Parathyroid adenoma (tissue), 2 donors: Measurements from ENCODE around the gene ELN.

Experiments used
- H2AFZ ChIP-seq: fragments of 300-600 bp; sonication (generic); one replicate; pipeline ENCODE4 v1.7.0; 2017; ENCODE audit warnings: antibody characterized with exemption, mild to moderate bottlenecking
- H3K27ac ChIP-seq: fragments of 300-600 bp; sonication (generic); one replicate; pipeline ENCODE4 v1.7.0; 2017
- H3K27me3 ChIP-seq: fragments of 300-600 bp; sonication (generic); one replicate; pipeline ENCODE4 v1.7.0; 2017; ENCODE audit warnings: low read length; ENCODE audit not compliant: control insufficient read depth, insufficient read depth
- H3K36me3 ChIP-seq: fragments of 300-600 bp; sonication (generic); one replicate; pipeline ENCODE4 v1.7.0; 2017; ENCODE audit warnings: low read length; ENCODE audit not compliant: control insufficient read depth, insufficient read depth
- H3K4me1 ChIP-seq: fragments of 300-600 bp; sonication (generic); one replicate; pipeline ENCODE4 v1.7.0; 2017; ENCODE audit warnings: control low read depth
- H3K4me2 ChIP-seq: fragments of 300-600 bp; sonication (generic); one replicate; pipeline ENCODE4 v1.7.0; 2017; ENCODE audit warnings: low read length
- H3K4me3 ChIP-seq: fragments of 300-600 bp; sonication (generic); one replicate; pipeline ENCODE4 v1.7.0; 2017; ENCODE audit warnings: low read depth, low read length
- H3K79me2 ChIP-seq: fragments of 300-600 bp; sonication (generic); one replicate; pipeline ENCODE4 v1.7.0; 2017; ENCODE audit warnings: control low read depth
- H3K9ac ChIP-seq: fragments of 300-600 bp; sonication (generic); one replicate; pipeline ENCODE4 v1.7.0; 2017; ENCODE audit warnings: mild to moderate bottlenecking
- H3K9me3 ChIP-seq: fragments of 300-600 bp; sonication (generic); one replicate; pipeline ENCODE4 v1.7.0; 2017; ENCODE audit warnings: low read length; ENCODE audit not compliant: control insufficient read depth
- TF ChIP-seq, protein P1 (sequence below): fragments of 300-600 bp; sonication (generic); IDR thresholded peaks from one replicate; pipeline ENCODE4 v1.7.0; 2017; ENCODE audit warnings: antibody characterized with exemption, mild to moderate bottlenecking
- donor health status: primary hyperparathyroidism.

Gene ELN

DNA sequence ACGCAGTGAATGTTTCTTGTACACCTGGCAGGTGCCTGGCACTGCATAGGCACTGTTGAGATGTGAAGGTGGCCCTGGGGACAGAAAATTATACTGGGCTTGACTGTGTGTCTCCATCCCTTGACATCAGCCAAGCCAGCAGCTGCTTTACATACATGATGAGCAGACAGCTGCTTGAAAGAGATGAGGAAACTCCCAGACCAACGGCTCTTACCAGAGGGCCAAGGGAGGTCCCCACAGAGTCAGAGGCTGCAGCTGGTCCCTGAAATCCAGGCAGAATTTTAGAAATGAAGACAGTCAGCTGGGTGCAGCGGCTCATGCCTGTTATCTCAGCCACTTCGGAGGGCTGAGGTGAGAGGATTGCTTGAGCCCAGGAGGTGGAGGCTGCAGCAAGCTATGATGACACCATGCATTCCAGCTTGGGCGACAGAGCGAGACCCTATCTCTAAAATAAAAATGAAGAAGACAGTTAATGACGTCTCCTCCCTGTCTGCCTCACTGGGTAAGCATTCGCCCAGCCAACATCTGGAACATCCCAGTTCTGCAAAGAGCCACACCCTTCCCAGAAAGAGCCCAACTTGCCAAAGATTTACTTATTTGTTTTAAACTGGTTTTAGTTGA lies 73.2 kb downstream of the ELN start:
- Histone ChIP-seq H2AFZ (no peak overlapping the region), H3K9ac (no peak overlapping the region), H3K27me3 (no peaks in the 10 kb centered on the region), H3K4me3 (no peak overlapping the region), H3K79me2 (no peaks in the 10 kb centered on the region), H3K27ac (no peak overlapping the region), H3K36me3 (no peaks in the 10 kb centered on the region), H3K9me3 (no peaks in the 10 kb centered on the region), H3K4me2 (no peak overlapping the region), H3K4me1 (no peaks in the 10 kb centered on the region)
- TF ChIP-seq, protein P1, sequence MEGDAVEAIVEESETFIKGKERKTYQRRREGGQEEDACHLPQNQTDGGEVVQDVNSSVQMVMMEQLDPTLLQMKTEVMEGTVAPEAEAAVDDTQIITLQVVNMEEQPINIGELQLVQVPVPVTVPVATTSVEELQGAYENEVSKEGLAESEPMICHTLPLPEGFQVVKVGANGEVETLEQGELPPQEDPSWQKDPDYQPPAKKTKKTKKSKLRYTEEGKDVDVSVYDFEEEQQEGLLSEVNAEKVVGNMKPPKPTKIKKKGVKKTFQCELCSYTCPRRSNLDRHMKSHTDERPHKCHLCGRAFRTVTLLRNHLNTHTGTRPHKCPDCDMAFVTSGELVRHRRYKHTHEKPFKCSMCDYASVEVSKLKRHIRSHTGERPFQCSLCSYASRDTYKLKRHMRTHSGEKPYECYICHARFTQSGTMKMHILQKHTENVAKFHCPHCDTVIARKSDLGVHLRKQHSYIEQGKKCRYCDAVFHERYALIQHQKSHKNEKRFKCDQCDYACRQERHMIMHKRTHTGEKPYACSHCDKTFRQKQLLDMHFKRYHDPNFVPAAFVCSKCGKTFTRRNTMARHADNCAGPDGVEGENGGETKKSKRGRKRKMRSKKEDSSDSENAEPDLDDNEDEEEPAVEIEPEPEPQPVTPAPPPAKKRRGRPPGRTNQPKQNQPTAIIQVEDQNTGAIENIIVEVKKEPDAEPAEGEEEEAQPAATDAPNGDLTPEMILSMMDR: no peak

DNA sequence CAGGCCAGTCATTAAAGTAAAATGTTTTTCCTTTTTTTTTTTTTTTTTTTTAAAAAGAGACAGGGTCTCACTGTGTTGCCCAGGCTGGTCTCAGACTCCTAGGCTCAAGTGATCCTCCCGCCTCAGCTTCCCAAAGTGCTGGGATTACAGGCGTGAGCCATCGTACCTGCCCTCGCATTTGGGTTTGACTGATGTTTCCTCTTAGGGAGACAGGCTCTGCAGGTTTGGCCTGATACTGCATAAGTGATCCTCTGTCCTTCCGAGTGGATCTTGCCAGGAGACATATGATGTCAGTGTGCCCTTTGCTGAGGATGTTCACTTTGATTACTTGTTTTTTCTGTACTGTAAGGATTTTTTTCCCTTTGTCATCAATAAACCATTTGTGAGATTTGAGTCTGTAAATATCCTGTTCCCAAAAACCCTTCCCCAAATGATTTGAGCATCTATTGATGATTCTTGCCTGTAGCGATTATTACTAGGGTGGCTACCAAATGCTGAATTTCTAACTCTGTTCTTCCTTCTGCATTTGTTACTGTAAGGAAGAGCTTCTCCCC lies 75.3 kb downstream of the ELN start:
- H3K4me2 ChIP-seq: no peak overlapping the region
- no peaks in the 10 kb centered on the region for H3K79me2 ChIP-seq
- no peaks in the 10 kb centered on the region for H3K4me1 ChIP-seq
- no peak overlapping the region for H2AFZ ChIP-seq
- H3K27ac ChIP-seq: no peak overlapping the region
- TF ChIP-seq, protein P1: no peak
- H3K9me3 ChIP-seq: no peaks in the 10 kb centered on the region
- H3K4me3 ChIP-seq: no peak overlapping the region
- H3K9ac ChIP-seq: no peak overlapping the region
- no peaks in the 10 kb centered on the region for H3K27me3 ChIP-seq
- H3K36me3 ChIP-seq: no peaks in the 10 kb centered on the region

DNA sequence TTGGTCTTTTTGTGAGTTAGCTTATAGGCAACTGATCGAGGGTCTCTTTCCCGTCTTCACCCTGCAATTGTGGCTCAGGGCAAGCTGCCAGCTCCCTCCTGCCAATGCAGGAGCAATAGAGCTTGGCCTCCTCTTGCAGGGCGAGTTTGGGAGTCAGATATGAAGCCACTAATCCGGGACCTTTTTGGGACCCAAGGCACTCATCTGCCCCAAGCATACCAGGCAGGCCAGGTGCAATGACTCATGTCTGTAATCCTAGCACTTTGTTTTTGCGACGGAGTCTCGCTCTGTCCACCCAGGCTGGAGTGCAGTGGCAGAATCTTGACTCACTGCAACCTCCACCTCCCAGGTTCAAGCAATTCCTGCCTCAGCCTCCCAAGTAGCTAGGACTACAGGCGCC lies 76.7 kb downstream of the ELN start:
- Histone ChIP-seq H3K9me3 (no peaks in the 10 kb centered on the region), H3K4me3 (no peak overlapping the region), H2AFZ (no peak overlapping the region), H3K27me3 (no peaks in the 10 kb centered on the region), H3K36me3 (no peaks in the 10 kb centered on the region), H3K27ac (no peak overlapping the region), H3K79me2 (no peaks in the 10 kb centered on the region), H3K4me2 (no peak overlapping the region), H3K4me1 (no peaks in the 10 kb centered on the region), H3K9ac (no peak overlapping the region)
- TF ChIP-seq, protein P1: no peak

DNA sequence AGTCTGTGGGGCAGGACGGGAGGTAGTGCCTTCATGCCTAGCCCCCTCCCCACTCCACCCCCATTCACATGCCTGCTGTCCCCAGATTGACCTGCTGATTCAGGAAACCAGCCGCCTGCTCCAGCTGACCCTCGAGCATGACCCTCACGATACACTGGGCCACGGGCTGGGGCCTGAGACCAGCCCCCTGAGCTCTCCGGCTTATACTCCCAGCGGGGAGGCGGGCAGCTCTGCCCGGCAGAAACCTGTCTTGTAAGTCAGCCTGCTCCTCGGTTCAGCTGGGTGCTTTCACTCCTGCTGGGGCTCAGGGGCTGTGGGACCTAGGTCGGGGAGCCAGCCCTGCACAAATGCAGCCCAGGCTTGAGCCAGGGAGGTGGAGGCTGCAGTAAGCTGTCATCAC lies 78.0 kb downstream of the ELN start:
- no peaks in the 10 kb centered on the region for H3K79me2 ChIP-seq

More for the DNA sequence above, 78.0 kb downstream of the ELN start:
- H3K27me3 ChIP-seq: no peaks in the 10 kb centered on the region
- no peak overlapping the region for H2AFZ ChIP-seq
- no peak overlapping the region for H3K4me2 ChIP-seq
- H3K9me3 ChIP-seq: no peaks in the 10 kb centered on the region
- H3K4me1 ChIP-seq: no peaks in the 10 kb centered on the region
- no peak overlapping the region for H3K27ac ChIP-seq
- no peak overlapping the region for H3K4me3 ChIP-seq
- no peak overlapping the region for H3K9ac ChIP-seq
- no peaks in the 10 kb centered on the region for H3K36me3 ChIP-seq
- TF ChIP-seq, protein P1: no peak
